ENCODE measurements around the gene PACRG.

The PACRG gene

GRCh38 chr6:163026893-163027292 is 299.1 kb downstream of the PACRG start:
- no peak for DNase-seq

GRCh38 chr6:163030980-163031379 is 303.2 kb downstream of the PACRG start:
- no peak for DNase-seq

- DNase-seq = no peak
These were observed 304.2 kb downstream of the PACRG start for GRCh38 chr6:163031931-163032330.

- DNase-seq = no peak
These were observed 308.4 kb downstream of the PACRG start for GRCh38 chr6:163036160-163036645.

GRCh38 chr6:163038317-163038716 is 310.5 kb downstream of the PACRG start:
- no peak for DNase-seq

- no peak for DNase-seq
These were observed 320.6 kb downstream of the PACRG start for GRCh38 chr6:163048345-163048744.

- DNase-seq = no peak
These were observed 326.0 kb downstream of the PACRG start for GRCh38 chr6:163053667-163054344.

GRCh38 chr6:163054641-163055040 is 326.9 kb downstream of the PACRG start:
- no peak for DNase-seq

- DNase-seq = no peak
These were observed 329.5 kb downstream of the PACRG start for GRCh38 chr6:163057260-163057659.

GRCh38 chr6:163062790-163063189 is 335.0 kb downstream of the PACRG start:
- no peak for DNase-seq

GRCh38 chr6:163063561-163063960 is 335.8 kb downstream of the PACRG start:
- no peak for DNase-seq

- DNase-seq = no peak
These were observed 336.6 kb downstream of the PACRG start for GRCh38 chr6:163064397-163064796.

GRCh38 chr6:163066200-163066599 is 338.4 kb downstream of the PACRG start:
- no peak for DNase-seq

GRCh38 chr6:163077134-163077533 is 349.4 kb downstream of the PACRG start:
- no peak for DNase-seq

GRCh38 chr6:163078712-163079111 is 350.9 kb downstream of the PACRG start:
- DNase-seq = no peak

GRCh38 chr6:163080228-163080627 is 352.5 kb downstream of the PACRG start:
- no peak for DNase-seq

- DNase-seq = no peak
These were observed 355.4 kb downstream of the PACRG start for GRCh38 chr6:163083141-163083540.

GRCh38 chr6:163085426-163085825 is 357.7 kb downstream of the PACRG start:
- DNase-seq = no peak

- DNase-seq = no peak
These were observed 358.3 kb downstream of the PACRG start for GRCh38 chr6:163085861-163086623.

- no peak for DNase-seq
These were observed 358.8 kb downstream of the PACRG start for GRCh38 chr6:163086624-163086920.

GRCh38 chr6:163087981-163088380 is 360.2 kb downstream of the PACRG start:
- DNase-seq = no peak

- DNase-seq = no peak
These were observed 365.1 kb downstream of the PACRG start for GRCh38 chr6:163092876-163093275.

GRCh38 chr6:163094881-163095280 is 367.1 kb downstream of the PACRG start:
- DNase-seq = no peak

- no peak for DNase-seq
These were observed 367.6 kb downstream of the PACRG start for GRCh38 chr6:163095401-163095800.
